GM06990 (cell line): ENCODE measurements around the gene ABR.

Experiments used
- DNase-seq: peaks from one replicate; pipeline ENCODE4 v3.0.0-alpha.2; 2011; ENCODE audit not compliant: insufficient read length; ENCODE audit errors: extremely low read depth
- H3K27me3 ChIP-seq: replicated peaks from 2 replicates; pipeline ENCODE4 v1.6.0; 2011; ENCODE audit warnings: low read length; ENCODE audit not compliant: control insufficient read depth, insufficient read depth
- H3K36me3 ChIP-seq: 2 replicates; pipeline ENCODE4 v1.5.1; 2011; ENCODE audit warnings: low read length; ENCODE audit not compliant: control insufficient read depth, insufficient read depth
- H3K4me3 ChIP-seq: replicated peaks from 2 replicates; pipeline ENCODE4 v1.5.1; 2011; ENCODE audit warnings: low read depth, mild to moderate bottlenecking, control low read depth, low read length
- TF ChIP-seq, protein P1 (sequence below): IDR thresholded peaks from 2 replicates; pipeline ENCODE4 v1.5.1; 2011; ENCODE audit warnings: low read length, control low read depth, mild to moderate bottlenecking, inconsistent platforms; ENCODE audit not compliant: insufficient read depth, poor library complexity, severe bottlenecking

ABR gene

GRCh38 chr17:1181753-1182137 is 2.0 kb upstream of the ABR start:
- TF ChIP-seq, protein P1, sequence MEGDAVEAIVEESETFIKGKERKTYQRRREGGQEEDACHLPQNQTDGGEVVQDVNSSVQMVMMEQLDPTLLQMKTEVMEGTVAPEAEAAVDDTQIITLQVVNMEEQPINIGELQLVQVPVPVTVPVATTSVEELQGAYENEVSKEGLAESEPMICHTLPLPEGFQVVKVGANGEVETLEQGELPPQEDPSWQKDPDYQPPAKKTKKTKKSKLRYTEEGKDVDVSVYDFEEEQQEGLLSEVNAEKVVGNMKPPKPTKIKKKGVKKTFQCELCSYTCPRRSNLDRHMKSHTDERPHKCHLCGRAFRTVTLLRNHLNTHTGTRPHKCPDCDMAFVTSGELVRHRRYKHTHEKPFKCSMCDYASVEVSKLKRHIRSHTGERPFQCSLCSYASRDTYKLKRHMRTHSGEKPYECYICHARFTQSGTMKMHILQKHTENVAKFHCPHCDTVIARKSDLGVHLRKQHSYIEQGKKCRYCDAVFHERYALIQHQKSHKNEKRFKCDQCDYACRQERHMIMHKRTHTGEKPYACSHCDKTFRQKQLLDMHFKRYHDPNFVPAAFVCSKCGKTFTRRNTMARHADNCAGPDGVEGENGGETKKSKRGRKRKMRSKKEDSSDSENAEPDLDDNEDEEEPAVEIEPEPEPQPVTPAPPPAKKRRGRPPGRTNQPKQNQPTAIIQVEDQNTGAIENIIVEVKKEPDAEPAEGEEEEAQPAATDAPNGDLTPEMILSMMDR: no peak
- DNase-seq: no peak
- H3K4me3 ChIP-seq: peak overlapping the region; percentile 49

GRCh38 chr17:1180958-1181752 is 1.4 kb upstream of the ABR start:
- peak overlapping the region; percentile 54 for H3K4me3 ChIP-seq
- TF ChIP-seq, protein P1: no peak
- peak; percentile 84 for DNase-seq
- H3K27me3 ChIP-seq: no peaks in the 10 kb centered on the region
- no peaks in the 10 kb centered on the region for H3K36me3 ChIP-seq

More at GRCh38 chr17:1181753-1182137, 2.0 kb upstream of the ABR start:
- Histone ChIP-seq H3K36me3 (no peaks in the 10 kb centered on the region; the same call in 1 of the 2 replicates), H3K27me3 (no peaks in the 10 kb centered on the region)

DNA sequence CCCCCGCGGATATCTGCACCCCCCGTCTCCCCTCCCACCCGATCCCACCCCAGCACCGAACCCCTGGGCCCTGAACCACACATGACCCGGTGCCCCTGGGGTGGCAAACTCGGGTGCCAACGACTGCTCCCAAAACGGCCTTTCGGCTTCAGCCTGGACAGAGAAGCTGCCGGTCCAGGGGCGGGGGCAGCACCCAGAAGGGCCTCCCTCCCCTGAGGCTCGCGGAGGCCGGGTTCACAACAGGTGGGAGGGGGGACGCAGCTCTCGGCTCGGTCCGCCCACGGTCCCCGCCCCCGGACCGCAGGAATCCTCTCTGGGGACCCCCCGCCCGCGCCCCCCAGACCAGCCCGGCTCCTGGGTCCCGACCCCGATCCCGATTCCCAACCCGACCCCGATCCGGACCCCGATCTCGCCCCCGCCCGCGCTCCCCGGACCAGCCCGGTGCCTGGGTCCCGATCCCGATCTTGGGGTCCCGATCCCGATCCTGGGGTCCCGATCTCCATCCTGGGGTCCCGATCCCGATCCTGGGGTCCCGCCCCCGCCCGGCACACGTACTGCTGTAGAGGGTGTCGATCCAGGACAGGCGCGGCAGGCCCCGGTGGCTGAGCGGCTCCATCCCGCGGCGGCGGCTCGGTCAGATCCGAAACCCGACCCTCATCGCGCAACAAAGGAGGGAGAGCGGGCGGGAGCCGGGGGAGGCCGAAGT is 516 bp downstream of the ABR start:
- Histone ChIP-seq H3K4me3 (peak overlapping the region; percentile 76), H3K36me3 (no peaks in the 10 kb centered on the region), H3K27me3 (no peaks in the 10 kb centered on the region)
- TF ChIP-seq, protein P1: peak; percentile 2
- no peak for DNase-seq

- Histone ChIP-seq H3K27me3 (no peaks in the 10 kb centered on the region), H3K4me3 (no peak overlapping the region), H3K36me3 (no peaks in the 10 kb centered on the region)
- no peak for DNase-seq
- TF ChIP-seq, protein P1: no peak
Measured at GRCh38 chr17:1177016-1177700, 2.6 kb downstream of the ABR start.

GRCh38 chr17:1174263-1174880 is 5.4 kb downstream of the ABR start:
- no peaks in the 10 kb centered on the region for H3K27me3 ChIP-seq
- no peak overlapping the region for H3K4me3 ChIP-seq
- TF ChIP-seq, protein P1: no peak
- no peaks in the 10 kb centered on the region for H3K36me3 ChIP-seq
- DNase-seq: no peak
